HG03196 (cell line): ENCODE results near the gene GZMM.

Source experiments
- ATAC-seq: cut with Tn5 transposase; IDR thresholded peaks from one replicate; pipeline ENCODE4 v1.9.1; 2021; ENCODE audit not compliant: unreplicated experiment

GZMM gene

DNA sequence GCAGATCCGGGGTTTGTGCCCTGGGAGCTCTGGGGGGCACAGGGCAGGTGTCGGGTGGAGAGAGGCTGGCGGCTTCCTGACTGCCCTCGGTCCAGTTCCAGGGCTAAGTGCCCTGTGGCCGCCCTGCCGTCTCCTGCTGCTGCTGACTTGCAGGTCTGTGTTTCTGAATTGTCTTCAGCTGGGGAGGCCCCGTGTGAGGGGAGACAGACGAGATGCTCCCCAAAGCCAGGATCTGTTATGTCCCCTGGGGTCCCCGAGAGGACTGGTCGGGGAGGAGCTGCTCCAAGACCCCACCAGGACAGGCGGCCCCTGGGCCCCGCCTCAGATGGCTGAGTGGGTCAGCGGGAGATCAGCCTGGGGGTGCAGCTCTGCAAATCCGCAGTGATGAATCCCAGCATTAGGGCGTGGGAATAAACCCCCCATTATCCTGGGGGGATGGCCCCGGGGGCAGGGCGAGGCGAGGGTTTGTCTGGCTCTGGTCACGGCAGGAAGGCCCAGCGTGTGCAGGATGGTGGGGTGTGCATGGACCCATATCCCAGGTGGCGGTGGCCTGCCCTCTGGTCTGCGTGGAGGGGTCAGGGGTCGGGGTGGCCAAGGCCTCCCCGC lies 50.5 kb downstream of the GZMM start:
- ATAC-seq: no peak

DNA sequence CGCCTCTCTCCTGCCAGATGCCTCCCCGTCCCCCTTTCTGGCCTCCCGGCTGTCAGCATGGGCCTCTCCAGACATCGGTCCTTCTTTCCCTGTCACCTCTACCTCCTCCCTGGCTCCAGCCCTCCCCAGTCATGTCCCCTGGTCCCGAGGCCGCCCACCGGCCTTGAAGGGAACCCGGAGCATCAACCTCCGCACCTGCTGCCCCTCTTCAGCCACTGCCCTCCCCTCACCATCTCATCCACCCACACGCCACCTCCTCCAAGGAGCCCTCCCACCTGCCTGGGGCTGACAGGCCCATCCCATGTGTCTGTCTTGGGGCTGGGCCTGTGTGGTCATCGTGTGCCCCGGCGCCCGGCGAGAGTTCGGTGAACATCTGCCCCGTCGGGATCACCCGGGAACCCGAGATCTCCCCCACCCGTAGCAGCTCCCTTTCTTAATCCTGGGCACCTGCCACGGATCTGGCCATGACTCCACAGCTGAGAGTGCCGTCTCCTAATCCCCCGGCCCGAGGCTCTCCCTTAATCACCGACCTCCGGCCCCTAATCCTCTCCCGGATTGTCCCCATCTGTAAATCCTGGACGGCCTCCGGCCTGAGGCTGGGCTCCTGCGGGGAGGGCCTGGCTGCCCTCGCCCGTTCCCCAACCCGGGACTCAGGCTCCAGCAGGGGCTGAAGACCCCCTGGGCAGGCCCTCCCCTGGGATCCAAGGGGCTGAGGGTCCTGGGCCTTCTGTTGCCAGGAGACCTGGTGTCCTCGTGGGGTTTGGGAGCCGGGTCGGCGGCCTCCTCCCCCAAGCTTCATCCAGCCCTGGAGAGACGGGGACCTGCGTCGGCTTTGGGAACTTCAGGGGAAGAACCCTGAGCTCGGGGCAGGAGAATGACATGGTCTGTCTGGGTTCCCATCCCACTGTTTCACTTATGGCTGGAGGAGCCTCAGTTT lies 51.7 kb downstream of the GZMM start:
- no peak for ATAC-seq

DNA sequence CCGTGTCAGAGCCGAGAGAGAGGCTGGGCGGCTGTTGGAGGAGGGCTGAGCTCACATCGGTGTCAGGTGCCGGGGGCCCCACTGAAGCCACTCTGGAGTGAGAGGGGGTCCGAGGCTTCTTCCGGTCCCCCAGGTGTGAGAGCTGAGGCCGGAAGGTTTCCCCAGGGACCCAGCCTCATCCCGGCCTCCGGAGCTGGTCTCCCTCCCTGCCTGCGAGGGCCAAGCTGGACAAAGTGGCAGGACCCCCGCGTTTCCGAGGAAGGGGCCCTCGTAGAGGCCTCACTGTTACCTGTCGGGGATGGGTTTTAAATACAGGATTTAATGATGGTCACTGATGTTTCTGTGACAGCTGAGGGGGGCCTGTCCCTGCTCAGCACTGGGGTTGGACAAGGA lies 52.4 kb downstream of the GZMM start:
- no peak for ATAC-seq

DNA sequence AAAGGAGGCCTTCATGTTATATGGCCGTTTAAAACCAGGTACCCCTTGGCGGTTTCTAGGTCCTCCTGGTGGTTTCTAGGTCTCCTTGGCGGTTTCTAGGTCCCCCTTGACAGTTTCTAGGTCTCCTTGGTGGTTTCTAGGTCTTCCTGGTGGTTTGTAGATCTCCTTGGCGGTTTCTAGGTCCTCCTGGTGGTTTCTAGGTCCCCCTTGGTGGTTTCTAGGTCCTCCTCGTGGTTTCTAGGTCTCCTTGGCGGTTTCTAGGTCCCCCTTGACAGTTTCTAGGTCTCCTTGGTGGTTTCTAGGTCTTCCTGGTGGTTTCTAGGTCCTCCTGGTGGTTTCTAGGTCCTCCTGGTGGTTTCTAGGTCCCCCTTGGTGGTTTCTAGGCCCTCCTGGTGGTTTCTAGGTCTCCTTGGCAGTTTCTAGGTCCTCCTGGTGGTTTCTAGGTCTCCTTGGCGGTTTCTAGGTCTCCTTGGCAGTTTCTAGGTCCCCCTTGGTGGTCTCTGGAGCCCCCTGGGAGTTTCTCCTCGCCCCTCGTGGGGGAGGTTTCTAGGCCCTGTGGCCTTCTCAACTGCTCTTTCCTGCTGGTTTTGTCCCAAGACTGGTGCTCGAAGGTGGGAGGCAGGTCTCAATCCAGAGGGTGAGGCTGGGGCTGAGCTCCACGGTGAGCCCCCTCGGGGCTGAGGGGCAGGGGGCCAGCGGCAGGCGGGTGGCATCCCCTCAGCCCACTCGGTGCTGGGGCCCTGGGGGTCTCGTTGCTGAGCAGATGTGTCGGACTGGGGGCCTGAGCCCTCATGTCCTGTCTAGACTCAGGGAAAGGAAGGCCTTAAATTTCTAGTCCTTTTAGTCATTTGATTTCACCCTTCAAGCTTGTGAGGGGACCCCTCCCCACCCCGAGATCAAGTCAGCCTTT lies 53.8 kb downstream of the GZMM start:
- no peak for ATAC-seq
